HG02642 (cell line): ENCODE data around the gene NRP1.
A peak's percentile ranks its signal among the peaks of the same experiment; 100 is the strongest.

Source experiments
- ATAC-seq: cut with Tn5 transposase; IDR thresholded peaks from one replicate; pipeline ENCODE4 v1.9.1; 2021; ENCODE audit warnings: mild to moderate bottlenecking; ENCODE audit not compliant: unreplicated experiment, poor library complexity

The NRP1 gene

GRCh38 chr10:33271969-33272583 lies 62.4 kb downstream of the NRP1 start:
- ATAC-seq, result no peak

DNA sequence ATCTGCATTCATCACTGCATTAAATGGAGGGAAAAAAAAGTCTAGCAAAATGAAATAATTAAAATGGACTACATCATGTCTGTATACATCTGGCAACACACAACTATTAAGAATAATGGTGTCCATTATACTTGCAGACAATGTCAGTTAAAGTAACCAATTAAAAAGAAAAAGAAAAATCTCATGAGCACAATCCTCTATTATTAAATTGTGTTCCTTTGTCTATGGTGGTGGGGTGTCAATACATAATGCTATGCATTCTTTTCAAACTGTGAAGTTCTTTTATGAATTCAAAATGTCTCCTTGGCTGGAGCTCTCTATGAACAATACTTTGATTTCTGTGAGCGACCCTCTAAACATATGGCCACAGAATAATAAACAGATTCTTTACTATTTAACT lies 63.5 kb downstream of the NRP1 start:
- ATAC-seq, result no peak

DNA sequence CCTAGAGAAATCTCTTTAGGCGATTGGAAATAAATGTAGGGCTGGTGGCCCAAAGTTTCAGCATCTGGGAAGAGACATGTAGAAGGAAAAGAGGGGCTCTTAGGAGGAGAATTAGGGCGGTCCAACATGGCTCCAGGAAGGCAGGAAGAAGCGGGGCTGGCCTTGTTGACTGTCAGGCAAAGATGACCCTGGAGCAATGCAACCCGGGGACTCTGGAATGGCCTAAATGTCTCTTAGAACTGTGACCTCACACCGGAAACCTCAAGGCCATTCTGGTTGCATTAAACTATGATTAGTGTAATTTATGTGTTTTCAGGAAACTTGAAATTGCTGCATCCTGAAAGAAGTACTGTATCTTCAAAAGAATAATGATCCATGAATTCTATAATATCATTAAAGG lies 66.8 kb downstream of the NRP1 start:
- ATAC-seq, result no peak

DNA sequence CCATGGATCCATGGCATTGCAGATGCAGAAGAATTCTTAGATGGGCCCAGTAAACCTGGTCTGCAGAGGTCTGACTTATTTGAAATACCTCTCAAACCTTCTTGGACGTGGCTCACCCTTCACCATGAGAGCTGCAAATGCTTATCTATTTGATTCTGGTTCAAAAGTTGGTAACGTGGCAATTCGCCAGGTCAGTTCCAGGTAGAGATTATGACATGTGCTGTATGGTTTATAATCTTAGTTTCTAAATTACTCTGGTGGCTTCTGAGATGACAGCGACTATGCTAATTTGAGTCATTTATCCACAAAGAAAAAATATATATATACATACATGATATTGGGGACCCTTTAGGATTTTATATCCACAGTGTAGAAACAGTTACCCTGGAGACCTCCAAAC lies 68.8 kb downstream of the NRP1 start:
- no peak for ATAC-seq

DNA sequence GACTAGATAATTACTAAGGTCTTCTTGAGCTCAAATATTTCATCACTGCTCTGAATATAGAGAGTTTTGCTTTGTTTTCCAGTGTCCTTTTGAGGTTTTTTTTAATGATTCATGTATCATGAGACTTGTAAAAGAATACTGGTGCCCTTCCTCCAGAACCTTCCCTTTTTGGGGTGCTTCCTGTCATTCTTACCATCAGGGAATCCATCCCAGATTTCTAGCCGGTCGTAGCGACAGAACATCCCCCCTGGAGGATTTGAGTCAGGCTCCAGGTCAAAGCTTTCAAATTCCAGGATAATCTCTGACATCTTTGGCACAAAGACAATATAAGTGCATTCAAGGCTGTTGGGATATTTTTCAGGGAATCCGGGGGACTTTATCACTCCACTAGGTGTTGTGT lies 71.0 kb downstream of the NRP1 start:
- ATAC-seq, result no peak

GRCh38 chr10:33262871-33263270 lies 71.6 kb downstream of the NRP1 start:
- ATAC-seq, result no peak

GRCh38 chr10:33260403-33261149 lies 73.9 kb downstream of the NRP1 start:
- ATAC-seq, result no peak

DNA sequence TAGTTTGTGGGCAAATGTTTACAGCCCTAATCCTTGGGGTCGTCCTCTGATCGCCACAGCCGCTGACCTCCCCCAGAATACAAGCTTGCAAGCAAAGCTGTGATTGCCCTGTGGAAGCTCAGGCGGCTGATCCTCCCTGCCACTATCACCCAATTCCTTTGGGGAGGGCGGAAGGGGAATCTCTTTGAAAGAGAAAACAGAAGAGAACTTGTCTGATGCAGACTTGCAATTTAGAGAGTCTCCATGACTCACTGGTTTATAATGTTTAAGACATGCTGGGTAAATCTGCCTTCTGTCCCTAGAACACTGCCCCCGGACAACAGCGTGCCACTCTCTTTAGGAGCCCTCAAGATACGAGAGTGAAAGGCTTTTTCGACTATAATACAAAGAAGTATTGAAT lies 75.5 kb downstream of the NRP1 start:
- ATAC-seq, result no peak

DNA sequence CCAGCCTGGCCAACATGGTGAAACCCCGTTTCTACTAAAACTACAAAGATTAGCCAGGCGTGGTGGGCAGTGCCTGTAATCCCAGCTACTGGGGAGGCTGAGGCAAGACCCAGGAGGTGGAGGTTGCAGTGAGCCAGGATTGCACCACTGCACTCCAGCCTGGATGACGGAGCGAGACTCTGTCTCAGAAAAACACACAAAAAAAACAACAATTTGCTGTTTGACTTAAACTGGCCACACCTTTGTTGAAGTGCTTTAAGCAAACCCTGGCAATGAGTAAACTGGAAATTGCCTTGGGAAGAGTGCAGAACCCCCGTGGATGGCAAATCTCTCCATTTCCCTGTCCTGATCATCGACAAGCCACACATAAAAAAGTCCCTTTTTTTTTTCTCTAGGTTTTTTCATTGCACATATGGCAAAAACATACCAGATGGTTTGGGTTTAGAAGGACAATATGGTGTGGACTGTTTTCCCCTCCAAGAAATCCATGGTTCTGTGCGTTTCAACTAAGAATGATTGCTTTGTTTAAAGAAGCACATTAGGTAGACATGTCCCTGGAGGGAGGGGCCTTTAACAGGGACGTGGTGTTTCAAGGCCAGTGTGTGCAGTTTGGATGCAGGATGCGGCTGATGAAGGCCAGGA lies 76.9 kb downstream of the NRP1 start:
- no peak for ATAC-seq

- no peak for ATAC-seq
Observed at GRCh38 chr10:33256458-33256857, 78.0 kb downstream of the NRP1 start.

GRCh38 chr10:33254556-33255160 lies 79.8 kb downstream of the NRP1 start:
- no peak for ATAC-seq

DNA sequence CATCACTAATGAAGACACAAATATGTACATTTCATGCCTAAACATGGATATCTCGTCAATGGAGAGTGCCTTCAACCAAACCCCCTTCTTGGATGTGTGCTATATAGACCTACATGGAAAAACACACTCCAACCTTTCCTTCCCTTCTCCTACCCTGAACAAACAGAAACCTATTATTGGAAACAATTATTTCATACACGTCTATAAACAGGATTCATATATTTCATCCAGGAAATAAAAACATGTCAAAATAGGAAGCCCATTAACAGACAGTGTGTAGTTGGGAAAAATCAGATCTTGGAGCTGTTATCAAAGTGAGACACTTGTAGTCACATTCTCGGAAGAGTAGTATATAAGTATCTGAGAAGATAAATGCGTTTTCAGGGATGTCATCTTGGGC lies 81.1 kb downstream of the NRP1 start:
- ATAC-seq, result no peak

DNA sequence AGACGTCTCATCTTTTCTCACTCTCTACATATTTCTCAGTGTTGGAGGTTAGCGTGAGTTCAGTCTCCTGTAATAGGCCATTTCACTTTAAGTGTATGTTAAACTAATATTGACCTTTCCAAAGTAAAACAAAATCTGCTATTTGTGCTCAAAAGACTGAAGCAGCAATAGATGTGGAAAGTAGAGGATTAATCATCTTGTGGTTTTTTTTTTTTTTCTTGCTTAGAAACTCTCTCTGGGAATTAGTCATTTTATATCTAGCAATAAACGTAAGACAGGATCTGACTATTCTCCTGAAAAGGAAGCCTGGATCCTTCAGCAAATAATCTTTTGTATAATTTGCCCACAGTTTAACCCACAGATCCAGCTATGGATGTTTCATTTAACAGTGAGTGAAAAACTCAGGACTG lies 81.7 kb downstream of the NRP1 start:
- no peak for ATAC-seq

- ATAC-seq, result no peak
Observed at GRCh38 chr10:33252324-33252723, 82.1 kb downstream of the NRP1 start.

- no peak for ATAC-seq
Observed at GRCh38 chr10:33249659-33250345, 84.7 kb downstream of the NRP1 start.

GRCh38 chr10:33249137-33249536 lies 85.3 kb downstream of the NRP1 start:
- ATAC-seq, result no peak

DNA sequence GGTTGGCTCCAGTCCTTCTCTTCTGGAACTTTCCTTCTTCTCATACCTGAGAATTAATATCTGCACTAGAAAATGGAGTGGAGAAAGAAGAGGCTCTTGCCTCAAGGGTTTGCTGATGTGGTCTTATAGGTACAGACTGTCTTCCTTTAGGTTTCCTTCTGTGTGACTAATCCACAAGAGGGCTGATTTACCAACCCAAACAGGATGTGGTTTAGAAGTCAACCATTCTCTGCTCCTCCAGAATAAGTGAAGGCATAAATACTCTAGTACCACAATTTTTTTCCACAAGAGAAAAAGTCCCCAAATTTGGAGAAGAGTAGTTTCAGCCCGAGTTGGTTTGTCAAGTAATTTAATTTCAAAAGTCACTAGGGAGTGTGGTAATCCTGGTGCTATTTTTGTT lies 85.8 kb downstream of the NRP1 start:
- peak; percentile 62 for ATAC-seq

DNA sequence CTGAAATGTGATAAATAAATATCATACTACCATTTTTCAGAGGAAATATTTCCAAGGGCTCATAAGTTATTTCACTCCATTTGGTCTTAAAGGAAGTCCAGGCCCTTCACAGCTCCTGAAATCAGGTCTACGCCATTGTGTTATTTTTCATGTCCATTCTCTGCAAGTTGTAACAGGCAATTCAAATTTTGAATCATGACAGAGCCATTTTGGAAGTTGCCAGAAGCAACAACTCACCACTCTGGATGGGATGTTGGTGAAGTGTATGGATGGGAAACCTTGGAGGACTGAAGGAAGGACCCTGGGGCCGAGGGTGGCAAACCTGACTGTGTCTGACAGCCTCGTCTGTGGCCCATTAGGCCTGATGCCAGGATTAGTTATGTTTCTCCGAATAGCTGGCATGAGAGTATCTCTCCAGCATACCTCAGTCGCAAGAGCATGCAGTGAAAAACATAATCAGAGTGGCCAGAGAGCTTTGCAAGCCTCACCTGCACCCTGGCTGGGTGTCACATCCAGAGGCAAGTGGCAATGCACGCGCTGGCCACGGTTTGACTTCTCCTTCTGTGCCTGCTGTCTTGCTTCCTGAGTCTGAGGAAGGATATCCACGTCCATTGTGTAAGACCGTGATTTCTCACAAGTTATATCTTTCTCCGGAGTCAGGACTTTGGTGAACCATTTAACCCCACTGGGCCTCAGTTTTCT lies 87.1 kb downstream of the NRP1 start:
- ATAC-seq, result no peak

- ATAC-seq, result no peak
Observed at GRCh38 chr10:33245343-33245742, 89.1 kb downstream of the NRP1 start.

DNA sequence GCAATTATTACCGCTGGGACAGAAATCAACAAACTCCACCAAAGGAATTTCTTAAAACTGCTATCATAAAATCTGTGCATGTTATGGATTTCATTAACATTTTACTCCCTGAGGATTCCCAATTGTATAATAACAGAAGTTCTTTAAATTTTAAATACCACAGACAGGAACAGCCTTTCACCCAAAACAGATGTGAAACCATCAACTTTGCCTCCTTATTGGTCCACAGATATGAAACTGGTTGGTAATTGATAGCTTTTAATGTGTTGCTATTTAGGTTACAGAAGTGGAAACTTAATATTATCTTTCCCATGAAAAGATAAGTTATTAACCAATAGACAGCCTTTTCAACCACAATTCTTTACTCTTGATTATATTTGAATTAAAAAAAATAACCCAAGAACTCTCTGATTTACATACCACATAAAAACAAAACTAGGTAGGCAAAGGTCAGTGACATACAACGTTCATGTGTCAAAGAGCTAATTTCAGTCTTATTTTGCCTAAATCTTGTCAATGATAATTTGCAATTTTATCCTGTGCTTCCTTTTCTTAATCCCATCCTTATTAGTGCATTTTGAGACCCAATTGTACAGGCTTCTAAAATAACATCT lies 90.0 kb downstream of the NRP1 start:
- ATAC-seq, result no peak
